ENCODE results near the gene PAPOLA.

The PAPOLA gene

GRCh38 chr14:96511146-96511545 lies 9.0 kb downstream of the PAPOLA start:
- Histone ChIP-seq H3K4me2 (ENCODE audit: low read depth, low read length) (no peak overlapping the region), H3K79me2 (ENCODE audit: low read length) (peaks cover 97% of the 10 kb centered on the region)

GRCh38 chr14:96511667-96512066 lies 9.5 kb downstream of the PAPOLA start:
- TF ChIP-seq EZH2 (optimal IDR thresholded peaks at IDR 0.05; ENCODE audit: low read depth, low read length) (no peak), CTCF (IDR thresholded peaks at IDR 0.05; ENCODE audit: low read length) (no peak), EZH2phosphoT487 (IDR thresholded peaks at IDR 0.05; ENCODE audit: low read length) (no peak)
- DNase-seq, result no peak
- H3K79me2 ChIP-seq (ENCODE audit: low read length), result peaks cover 97% of the 10 kb centered on the region
- H4K20me1 ChIP-seq (ENCODE audit: insufficient read depth, low read length), result peaks cover 45% of the 10 kb centered on the region
- H3K4me3 ChIP-seq (ENCODE audit: low read length), result no peak overlapping the region
- H2AFZ ChIP-seq (ENCODE audit: low read length), result no peak overlapping the region
- no peaks in the 10 kb centered on the region for H3K27me3 ChIP-seq (replicated peaks; ENCODE audit: insufficient read depth, low read length)
- H3K9me2 ChIP-seq (replicated peaks; ENCODE audit: insufficient read depth, low read length), result no peaks in the 10 kb centered on the region
- H3K9me3 ChIP-seq (replicated peaks; ENCODE audit: insufficient read depth, low read length), result no peaks in the 10 kb centered on the region
- H3K36me3 ChIP-seq (replicated peaks; ENCODE audit: insufficient read depth, low read length), result no peaks in the 10 kb centered on the region
- H3K27ac ChIP-seq (ENCODE audit: low read length), result no peak overlapping the region
- no peak overlapping the region for H3K4me2 ChIP-seq (ENCODE audit: low read depth, low read length)
- no peaks in the 10 kb centered on the region; the same call in 1 of the 2 replicates for H3F3A ChIP-seq (ENCODE audit: insufficient read depth, low read length)
- peaks cover 3% of the 10 kb centered on the region for H3K4me1 ChIP-seq (ENCODE audit: low read length)
- no peak overlapping the region for H3K9ac ChIP-seq (ENCODE audit: low read length)

More at GRCh38 chr14:96511146-96511545, 9.0 kb downstream of the PAPOLA start:
- H3K9me2 ChIP-seq (replicated peaks; ENCODE audit: insufficient read depth, low read length), result no peaks in the 10 kb centered on the region
- H3K9ac ChIP-seq (ENCODE audit: low read length), result no peak overlapping the region
- H4K20me1 ChIP-seq (ENCODE audit: insufficient read depth, low read length), result peaks cover 42% of the 10 kb centered on the region
- H3K27ac ChIP-seq (ENCODE audit: low read length), result no peak overlapping the region
- H2AFZ ChIP-seq (ENCODE audit: low read length), result no peak overlapping the region
- H3K4me1 ChIP-seq (ENCODE audit: low read length), result peaks cover 3% of the 10 kb centered on the region
- no peak for TF ChIP-seq EZH2 (optimal IDR thresholded peaks at IDR 0.05; ENCODE audit: low read depth, low read length)
- no peak for TF ChIP-seq EZH2phosphoT487 (IDR thresholded peaks at IDR 0.05; ENCODE audit: low read length)
- no peak for TF ChIP-seq CTCF (IDR thresholded peaks at IDR 0.05; ENCODE audit: low read length)
- no peaks in the 10 kb centered on the region for H3K9me3 ChIP-seq (replicated peaks; ENCODE audit: insufficient read depth, low read length)
- DNase-seq, result no peak
- H3K27me3 ChIP-seq (replicated peaks; ENCODE audit: insufficient read depth, low read length), result no peaks in the 10 kb centered on the region
- H3K36me3 ChIP-seq (replicated peaks; ENCODE audit: insufficient read depth, low read length), result no peaks in the 10 kb centered on the region
- no peak overlapping the region for H3K4me3 ChIP-seq (ENCODE audit: low read length)
- no peaks in the 10 kb centered on the region; the same call in 1 of the 2 replicates for H3F3A ChIP-seq (ENCODE audit: insufficient read depth, low read length)

GRCh38 chr14:96512122-96512521 lies 9.9 kb downstream of the PAPOLA start:
- Histone ChIP-seq H3K79me2 (ENCODE audit: low read length) (peaks cover 97% of the 10 kb centered on the region), H3K4me1 (ENCODE audit: low read length) (peaks cover 3% of the 10 kb centered on the region), H3K27ac (ENCODE audit: low read length) (no peak overlapping the region), H3K27me3 (replicated peaks; ENCODE audit: insufficient read depth, low read length) (no peaks in the 10 kb centered on the region), H3K9ac (ENCODE audit: low read length) (no peak overlapping the region), H3F3A (ENCODE audit: insufficient read depth, low read length) (no peaks in the 10 kb centered on the region; the same call in 1 of the 2 replicates), H4K20me1 (ENCODE audit: insufficient read depth, low read length) (peaks cover 48% of the 10 kb centered on the region), H3K36me3 (replicated peaks; ENCODE audit: insufficient read depth, low read length) (no peaks in the 10 kb centered on the region), H3K9me2 (replicated peaks; ENCODE audit: insufficient read depth, low read length) (no peaks in the 10 kb centered on the region), H3K4me3 (ENCODE audit: low read length) (no peak overlapping the region), H3K4me2 (ENCODE audit: low read depth, low read length) (no peak overlapping the region), H2AFZ (ENCODE audit: low read length) (no peak overlapping the region), H3K9me3 (replicated peaks; ENCODE audit: insufficient read depth, low read length) (no peaks in the 10 kb centered on the region)
- DNase-seq, result no peak
- TF ChIP-seq CTCF (IDR thresholded peaks at IDR 0.05; ENCODE audit: low read length) (no peak), EZH2 (optimal IDR thresholded peaks at IDR 0.05; ENCODE audit: low read depth, low read length) (no peak), EZH2phosphoT487 (IDR thresholded peaks at IDR 0.05; ENCODE audit: low read length) (no peak)
